AG04450 (cell line): ENCODE results near the gene LRP1. TPM values are rescaled to one million over a fixed set of nuclear protein-coding genes. Genes with fewer than 3 reads are reported as not detected.

ENCODE experiments used
- CTCF ChIA-PET: fragments of 300-600, 350-600 bp; formaldehyde crosslinking; extraction: SDS; loops from one replicate; lab custom pipeline; 2022; ENCODE audit warnings: antibody characterized with exemption, inconsistent platforms; lab: Charles Lee
- POLR2A ChIA-PET: fragments of 350-600 bp; formaldehyde crosslinking; extraction: SDS; loops from one replicate; lab custom pipeline; 2021; ENCODE audit warnings: antibody characterized with exemption, inconsistent platforms; lab: Yijun Ruan, JAX
- DNase-seq: peaks from one replicate; pipeline ENCODE4 v3.0.0-alpha.2; 2011; ENCODE audit warnings: low read depth, low spot score
- H3K27ac ChIP-seq: one replicate; pipeline ENCODE4 v1.5.1; 2012; ENCODE audit warnings: low read depth, low read length, control low read depth
- H3K27me3 ChIP-seq: one replicate; pipeline ENCODE4 v1.6.0; 2012; ENCODE audit warnings: low read length; ENCODE audit not compliant: control insufficient read depth, insufficient read depth
- H3K4me3 ChIP-seq: 2 replicates; pipeline ENCODE4 v1.5.1; 2011; ENCODE audit warnings: mild to moderate bottlenecking, low read depth, low read length, control low read depth
- H3K9me3 ChIP-seq: 2 replicates; pipeline ENCODE4 v1.5.1; 2012; ENCODE audit warnings: low read length; ENCODE audit not compliant: control insufficient read depth, insufficient read depth
- CTCF ChIP-seq: IDR thresholded peaks from 2 replicates; pipeline ENCODE4 v1.5.1; 2011; ENCODE audit warnings: low read depth, low read length, control low read depth, inconsistent platforms
- polyA plus RNA-seq: library from polyadenylated mRNA; depleted of rRNA; stranded (reverse); fragments of >200 nt; gene quantifications from 2 replicates; pipeline ENCODE4 v1.2.3, GENCODE V29; 2011

Gene LRP1
- polyA plus RNA-seq, 1 experiment, result 49.9 TPM

GRCh38 chr12:57165741-57166140, 37.5 kb downstream of the LRP1 start:
- no peak for DNase-seq
- no peak overlapping the region for H3K27ac ChIP-seq
- H3K27me3 ChIP-seq, result no peaks in the 10 kb centered on the region
- CTCF ChIA-PET, result interaction anchor here (0.9 kb wide), 1 partner anchor 10 kb away, joined by 3 read pairs; no protein-coding TSS in a partner anchor
- no peak overlapping the region for H3K4me3 ChIP-seq
- TF ChIP-seq CTCF, result no peak
- no peaks in the 10 kb centered on the region for H3K9me3 ChIP-seq
- POLR2A ChIA-PET, result interaction anchor here (1.0 kb wide), 1 partner anchor 17 kb away, joined by 4 read pairs; no protein-coding TSS in a partner anchor

GRCh38 chr12:57166971-57167371, 38.7 kb downstream of the LRP1 start:
- no peak overlapping the region for H3K4me3 ChIP-seq
- no peaks in the 10 kb centered on the region for H3K9me3 ChIP-seq
- H3K27ac ChIP-seq, result peak overlapping the region; percentile 21
- ChIA-PET CTCF (interaction anchor here (1.1 to 1.3 kb wide), 2 partner anchors 9 to 42 kb away, joined by 3 to 4 read pairs; no protein-coding TSS in a partner anchor), POLR2A (no interaction called here)
- DNase-seq, result no peak
- no peak for TF ChIP-seq CTCF
- H3K27me3 ChIP-seq, result no peaks in the 10 kb centered on the region

GRCh38 chr12:57168058-57168457, 39.8 kb downstream of the LRP1 start:
- Histone ChIP-seq H3K27me3 (no peaks in the 10 kb centered on the region), H3K9me3 (no peaks in the 10 kb centered on the region), H3K27ac (peak overlapping the region; percentile 21), H3K4me3 (no peak overlapping the region)
- ChIA-PET CTCF (interaction anchor here (1.1 kb wide), 1 partner anchor 8 kb away, joined by 4 read pairs; no protein-coding TSS in a partner anchor), POLR2A (no interaction called here)
- TF ChIP-seq CTCF, result no peak
- DNase-seq, result no peak

- Histone ChIP-seq H3K9me3 (no peaks in the 10 kb centered on the region), H3K27me3 (no peaks in the 10 kb centered on the region), H3K4me3 (no peak overlapping the region), H3K27ac (no peak overlapping the region)
- POLR2A ChIA-PET, result interaction anchor here (1.2 kb wide), 1 partner anchor 75 kb away, joined by 3 read pairs; no protein-coding TSS in a partner anchor
- CTCF ChIA-PET, result interaction anchor here (0.6 kb wide), 1 partner anchor 44 kb away, joined by 3 read pairs; no protein-coding TSS in a partner anchor
- no peak for TF ChIP-seq CTCF
- no peak for DNase-seq
Observed at GRCh38 chr12:57169046-57169795, 40.9 kb downstream of the LRP1 start.

- no peak for DNase-seq
- CTCF ChIA-PET, result interaction anchor here (0.6 kb wide), 1 partner anchor 43 kb away, joined by 3 read pairs; no protein-coding TSS in a partner anchor
- Histone ChIP-seq H3K4me3 (no peak overlapping the region), H3K27me3 (no peaks in the 10 kb centered on the region), H3K9me3 (no peaks in the 10 kb centered on the region), H3K27ac (no peak overlapping the region)
- POLR2A ChIA-PET, result interaction anchor here (1.2 kb wide), 1 partner anchor 76 kb away, joined by 3 read pairs; no protein-coding TSS in a partner anchor
- no peak for TF ChIP-seq CTCF
Observed at GRCh38 chr12:57169969-57170368, 41.7 kb downstream of the LRP1 start.
